HG03521 (cell line): ENCODE measurements around the gene SRSF10.
"Not testable (repeated sequence)": the region's sequence is repeated elsewhere in the genome, so short reads cannot be mapped to it uniquely, and the experiment has no call there.

Experiments used
- ATAC-seq: cut with Tn5 transposase; IDR thresholded peaks from one replicate; pipeline ENCODE4 v1.9.1; 2021; ENCODE audit warnings: mild to moderate bottlenecking, moderate library complexity; ENCODE audit not compliant: unreplicated experiment

SRSF10 gene

DNA sequence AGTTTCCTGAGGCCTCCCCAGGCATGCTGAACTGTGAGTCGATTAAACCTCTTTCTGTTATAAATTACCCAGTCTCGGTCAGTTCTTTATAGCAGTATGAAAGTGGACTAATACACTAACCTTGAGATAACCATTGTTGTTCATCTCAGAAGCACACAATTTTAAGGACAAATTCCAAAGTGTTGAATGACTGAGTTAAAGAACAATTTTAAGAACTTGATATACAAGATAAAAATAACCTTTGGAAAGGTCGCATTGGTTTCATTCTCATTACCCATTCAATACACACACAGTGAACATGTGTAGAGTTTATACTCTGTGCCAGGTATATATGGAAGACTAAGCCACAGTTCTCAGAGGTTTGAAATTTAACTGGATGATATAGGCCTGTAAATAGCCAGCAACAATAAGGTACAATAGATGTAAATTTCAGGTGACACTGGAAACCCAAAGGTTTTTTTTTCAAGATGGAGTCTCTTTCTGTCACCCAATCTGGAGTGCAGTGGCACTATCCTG lies 19.1 kb upstream of the SRSF10 start:
- ATAC-seq: no peak

DNA sequence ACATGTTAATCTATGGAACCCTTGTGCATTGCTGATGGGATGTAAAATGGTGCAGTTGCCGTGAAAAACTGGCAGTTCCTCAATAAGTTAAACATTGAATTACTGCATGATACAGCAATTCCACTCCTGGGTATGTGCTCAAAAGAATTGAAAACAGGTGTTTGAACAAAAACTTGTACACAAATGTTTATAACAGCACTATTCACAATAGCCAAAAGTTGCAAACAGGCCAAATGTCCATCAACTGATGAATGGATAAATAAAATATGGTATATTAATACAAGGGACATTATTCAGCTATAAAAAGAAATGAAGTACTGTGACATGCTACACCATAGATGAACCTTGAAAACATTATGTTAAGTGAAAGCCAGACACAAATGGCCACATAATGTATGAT lies 17.7 kb upstream of the SRSF10 start:
- no peak for ATAC-seq

DNA sequence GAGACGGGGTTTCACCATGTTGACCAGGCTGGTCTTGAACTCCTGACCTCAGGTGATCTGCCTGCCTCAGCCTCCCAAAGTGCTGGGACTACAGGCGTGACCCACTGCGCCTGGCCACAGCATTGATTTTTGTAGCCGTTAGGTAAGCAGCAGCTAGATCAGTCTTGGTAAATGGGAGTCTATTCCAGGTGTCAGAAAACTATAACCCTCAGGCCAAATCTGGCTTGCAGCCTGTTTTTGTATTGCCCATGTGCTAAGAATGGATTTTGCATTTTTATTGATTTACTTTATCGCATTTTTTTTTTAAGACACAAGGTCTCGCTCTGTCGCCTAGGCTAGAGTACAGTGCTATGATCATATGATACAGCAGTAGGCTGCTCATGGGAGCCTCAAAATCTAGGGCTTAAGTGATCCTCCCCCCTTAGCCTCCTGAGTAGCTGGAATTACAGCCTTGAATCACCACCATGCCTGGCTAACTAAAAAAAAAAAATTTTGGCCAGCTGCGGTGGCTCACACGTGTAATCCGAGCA lies 16.6 kb upstream of the SRSF10 start:
- no peak for ATAC-seq

DNA sequence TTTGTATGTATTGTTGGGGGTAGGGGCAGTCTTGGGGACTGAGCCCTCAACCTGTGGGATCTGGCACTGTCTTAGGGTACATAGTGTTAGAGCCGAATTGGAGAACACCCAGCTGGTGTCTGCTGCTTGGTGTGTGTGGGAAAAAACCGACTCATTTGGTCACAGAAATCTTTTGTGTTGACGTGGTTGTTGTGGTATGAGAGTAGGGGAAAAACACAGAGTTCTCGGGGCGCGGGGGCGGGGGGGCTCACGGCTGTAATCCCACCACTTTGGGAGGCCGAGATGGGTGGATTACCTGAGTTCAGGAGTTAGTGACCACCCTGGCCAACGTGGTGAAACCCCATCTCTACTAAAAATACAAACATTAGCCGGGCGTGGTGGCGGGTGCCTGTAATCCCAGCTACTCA lies 15.3 kb upstream of the SRSF10 start:
- ATAC-seq: no peak

DNA sequence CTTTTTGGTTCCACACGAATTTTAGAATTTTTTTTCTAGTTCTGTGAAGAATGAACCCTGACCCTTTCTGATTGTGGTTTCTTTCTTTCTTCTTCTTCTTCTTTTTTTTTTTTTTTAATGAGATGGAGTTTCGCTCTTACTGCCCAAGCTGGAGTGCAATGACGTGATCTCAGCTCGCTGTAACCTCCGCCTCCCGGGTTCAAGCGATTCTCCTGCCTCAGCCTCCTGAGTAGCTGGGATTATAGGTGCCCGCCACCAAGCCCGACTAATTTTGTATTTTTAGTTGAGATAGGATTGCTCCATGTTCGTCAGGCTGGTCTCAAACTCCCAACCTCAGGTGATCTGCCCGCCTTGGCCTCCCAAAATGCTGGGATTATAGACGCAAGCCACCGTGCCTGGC lies 11.9 kb upstream of the SRSF10 start:
- ATAC-seq: not testable (repeated sequence)

DNA sequence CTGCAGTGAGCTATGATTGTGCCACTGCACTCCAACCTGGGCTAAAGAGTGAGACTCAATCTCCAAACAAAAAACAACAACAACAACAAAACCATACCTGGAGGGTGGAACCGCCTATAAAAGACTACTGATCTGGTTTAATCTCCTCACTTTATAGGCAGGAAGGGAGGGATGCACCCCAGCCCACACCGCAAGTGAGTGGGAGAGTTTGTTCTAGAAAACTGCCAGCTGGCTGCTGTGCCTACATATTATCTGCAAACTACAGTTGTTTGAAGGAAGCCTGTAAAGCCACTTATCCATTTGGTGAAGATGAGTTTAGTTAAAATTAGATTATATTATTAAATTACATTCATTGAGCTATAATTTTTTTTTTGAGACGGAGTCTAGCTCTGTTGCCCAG lies 9.1 kb upstream of the SRSF10 start:
- no peak for ATAC-seq

DNA sequence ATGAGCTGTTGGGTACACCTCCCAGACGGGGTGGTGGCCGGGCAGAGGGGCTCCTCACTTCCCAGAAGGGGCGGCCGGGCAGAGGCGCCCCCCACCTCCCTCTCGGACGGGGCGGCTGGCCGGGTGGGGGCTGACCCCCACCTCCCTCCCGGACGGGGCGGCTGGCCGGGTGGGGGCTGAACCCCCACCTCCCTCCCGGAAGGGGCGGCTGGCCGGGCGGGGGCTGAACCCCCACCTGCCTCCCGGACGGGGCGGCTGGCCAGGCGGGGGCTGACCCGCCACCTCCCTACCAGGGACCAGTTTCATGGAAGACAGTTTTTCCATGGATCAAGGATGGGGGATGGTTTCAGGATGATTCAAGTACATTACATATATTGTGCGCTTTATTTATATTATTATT lies 6.9 kb upstream of the SRSF10 start:
- not testable (repeated sequence) for ATAC-seq

DNA sequence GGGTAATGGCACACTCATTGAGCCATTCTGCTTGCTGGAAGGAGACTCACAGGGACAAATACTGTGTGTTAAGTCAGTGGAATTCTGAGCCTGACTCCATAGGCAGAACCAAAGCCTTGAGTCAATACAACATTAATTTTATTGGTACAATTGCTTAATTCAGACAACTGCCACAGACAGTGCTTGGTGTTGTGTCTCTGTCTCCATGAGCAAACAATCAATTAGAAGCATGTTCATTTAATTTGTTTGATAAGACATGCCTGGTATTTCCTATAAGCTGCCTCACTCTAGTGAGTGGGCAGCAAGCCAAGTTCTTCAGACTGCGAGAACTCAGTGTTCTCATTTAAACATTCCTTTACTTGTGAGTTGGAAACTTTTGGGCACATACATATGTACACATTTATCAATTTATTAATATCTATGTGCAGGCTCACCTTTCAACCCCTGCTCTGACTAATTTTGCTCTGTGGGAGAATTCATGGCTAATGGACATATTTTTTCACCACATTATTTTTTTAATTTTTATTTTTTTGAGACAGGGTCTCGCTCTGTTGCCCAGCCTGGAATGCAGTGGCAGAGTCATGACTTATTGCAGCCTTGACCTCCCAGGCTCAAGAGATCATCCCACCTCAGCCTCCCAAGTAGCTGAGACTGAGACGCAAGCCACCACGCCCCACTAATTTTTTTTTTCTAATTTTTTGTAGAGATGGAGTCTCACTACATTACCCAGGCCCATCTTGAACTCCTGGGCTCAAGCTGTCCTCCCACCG lies 4.5 kb upstream of the SRSF10 start:
- ATAC-seq: no peak

- peak; percentile 18 for ATAC-seq
These were observed 572 bp upstream of the SRSF10 start for GRCh38 chr1:23980728-23981070.

- ATAC-seq: no peak
These were observed 693 bp downstream of the SRSF10 start for GRCh38 chr1:23979387-23979880.

DNA sequence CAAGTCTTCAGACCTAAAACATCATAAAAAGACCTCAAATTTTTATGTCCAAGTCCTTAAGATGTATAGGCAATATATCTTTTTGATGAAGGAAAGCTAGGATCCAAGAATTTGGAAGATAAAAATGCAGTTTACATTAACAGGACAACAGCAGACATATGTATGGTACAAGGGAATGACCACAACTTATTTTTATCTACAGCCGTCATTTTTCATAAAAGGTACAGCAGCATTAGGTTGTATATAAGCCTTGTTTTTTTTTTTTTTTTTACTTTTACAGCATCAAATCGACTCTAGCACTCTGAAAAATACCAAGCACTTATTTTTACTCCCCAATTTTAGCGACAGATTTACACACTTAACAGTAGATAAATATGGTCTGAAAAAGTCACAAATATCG lies 1.3 kb downstream of the SRSF10 start:
- no peak for ATAC-seq

- ATAC-seq: no peak
These were observed 2.3 kb downstream of the SRSF10 start for GRCh38 chr1:23977854-23978191.

DNA sequence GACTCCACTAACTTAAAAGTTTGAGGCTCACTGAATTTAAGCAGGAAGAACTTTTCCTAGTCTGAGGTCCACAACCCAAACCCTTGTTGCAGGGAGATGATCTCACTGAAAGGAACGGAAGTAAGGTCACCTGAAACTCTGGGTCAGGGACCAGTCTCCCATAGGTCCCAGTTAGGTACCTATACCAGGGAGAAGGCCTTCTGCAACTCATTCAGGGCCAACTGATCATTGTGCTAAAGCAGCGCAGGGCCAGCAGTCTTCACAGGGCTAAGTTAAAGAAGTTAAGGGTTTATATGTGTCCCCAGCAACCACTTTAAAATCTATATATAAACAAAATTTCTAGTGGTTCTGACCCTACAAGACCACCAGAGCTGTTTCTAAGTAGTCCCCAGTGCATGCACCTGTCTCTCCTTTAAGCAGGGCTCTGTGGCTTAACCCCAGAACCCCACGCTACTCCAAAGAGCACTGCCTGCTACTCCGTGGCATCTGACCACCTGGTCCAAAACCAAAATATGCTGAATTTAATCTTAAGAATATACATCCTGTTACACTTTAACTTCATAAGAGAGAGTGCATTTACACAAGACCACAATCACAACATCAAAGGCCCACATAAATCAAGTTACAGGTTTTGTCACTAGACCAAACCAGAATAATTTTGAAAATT lies 2.8 kb downstream of the SRSF10 start:
- no peak for ATAC-seq

DNA sequence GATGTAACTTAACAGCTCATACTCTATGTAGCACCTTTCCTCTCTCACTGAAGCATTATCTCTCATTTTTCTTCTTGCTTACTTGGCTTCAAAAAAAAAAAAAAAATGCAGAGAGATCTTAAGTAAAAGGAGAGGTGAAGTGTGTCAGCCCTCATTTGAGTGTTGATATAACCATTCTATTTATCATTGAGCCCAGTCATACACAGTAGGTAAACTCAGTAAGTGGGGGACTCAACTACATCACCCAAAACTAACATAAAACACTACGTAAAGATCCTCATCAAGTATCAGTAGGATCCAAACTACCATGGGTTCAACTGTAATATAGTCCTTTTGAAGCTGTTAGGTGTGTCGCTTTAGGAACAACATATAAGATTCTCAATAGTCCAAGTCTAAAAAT lies 12.3 kb downstream of the SRSF10 start:
- no peak for ATAC-seq

DNA sequence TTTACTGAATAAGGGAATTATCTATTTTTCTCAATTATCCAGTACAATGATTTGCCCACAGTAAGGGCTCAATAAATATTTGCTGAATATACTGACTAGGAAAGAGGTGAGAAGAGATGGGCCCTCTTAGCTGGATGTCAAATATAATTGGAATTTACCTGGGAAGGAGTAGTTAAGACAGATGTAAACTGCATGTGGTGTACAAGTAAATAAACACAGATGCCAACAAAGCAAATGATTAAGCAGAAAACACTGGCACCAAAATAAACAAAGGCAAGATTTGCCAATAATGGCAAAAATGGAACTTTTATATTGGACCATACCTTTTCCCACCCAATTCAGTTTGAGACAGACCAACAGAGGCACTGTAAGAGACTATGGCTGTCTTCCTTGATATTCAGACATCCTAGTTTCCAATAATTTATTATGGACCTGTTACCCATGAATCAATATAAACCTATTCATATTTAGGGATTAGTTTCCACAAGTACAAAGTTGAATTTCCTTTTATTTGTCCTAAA lies 13.1 kb downstream of the SRSF10 start:
- no peak for ATAC-seq

DNA sequence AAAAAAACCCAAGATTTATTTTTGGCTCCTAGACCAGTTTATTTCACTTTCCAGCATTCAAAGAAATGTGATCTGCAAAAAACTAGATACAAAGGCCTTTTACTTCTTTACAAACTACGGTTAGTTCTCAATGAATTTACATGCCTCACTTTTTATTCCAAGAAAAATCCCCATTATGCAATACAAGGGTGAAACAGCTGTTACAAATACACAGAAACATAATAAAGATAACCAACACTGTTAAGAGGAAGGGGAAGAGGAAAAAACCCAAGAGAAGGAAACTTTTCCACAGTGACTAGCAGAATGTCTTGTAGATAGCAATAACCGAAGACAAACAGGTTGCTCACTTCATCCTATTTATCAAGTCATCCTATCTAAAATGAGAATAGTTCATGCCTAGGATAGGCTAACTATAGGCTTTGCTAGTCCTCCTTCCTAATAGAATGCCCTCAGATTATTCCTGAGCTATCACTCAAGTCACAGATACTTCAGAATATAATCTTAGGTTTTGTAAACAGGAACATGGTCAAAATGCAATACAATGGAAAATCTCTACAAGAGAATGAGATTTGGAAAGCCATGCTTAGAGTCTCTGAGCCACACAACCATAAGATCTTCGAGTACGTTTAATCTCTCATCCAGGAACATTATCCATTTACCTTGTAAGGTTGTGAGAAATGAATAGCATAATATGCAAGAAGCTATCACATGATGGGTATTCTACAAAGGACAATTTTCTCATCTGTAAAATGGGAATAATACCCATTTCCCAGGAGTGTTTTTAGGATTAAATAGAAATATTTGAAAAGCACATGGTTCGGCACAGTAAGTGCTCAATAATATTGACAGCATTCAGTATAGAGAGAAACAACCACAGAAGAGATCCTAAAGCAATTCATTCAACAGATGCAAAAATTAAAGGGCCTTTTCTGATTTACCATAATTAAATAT lies 15.1 kb downstream of the SRSF10 start:
- ATAC-seq: no peak

DNA sequence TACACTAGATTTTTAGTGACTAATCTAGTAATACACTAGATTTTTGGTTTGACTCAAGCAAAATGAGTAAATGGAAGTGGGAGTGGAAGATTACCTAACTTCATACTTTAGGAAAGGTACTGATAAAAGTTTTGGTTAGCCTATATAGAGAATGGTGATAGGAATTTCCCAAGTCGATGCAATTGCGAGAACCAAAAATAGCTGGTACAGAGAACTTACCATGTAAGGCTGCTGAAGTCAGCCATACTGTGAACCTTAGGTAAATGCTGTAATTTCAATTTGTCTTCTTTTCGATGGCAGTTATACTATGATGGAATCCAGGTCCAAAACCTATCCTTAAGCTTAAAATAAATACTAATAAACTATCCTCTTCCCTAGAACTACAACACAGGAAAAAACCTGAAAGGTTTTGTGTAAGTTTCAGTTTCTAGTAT lies 15.9 kb downstream of the SRSF10 start:
- no peak for ATAC-seq

- ATAC-seq: no peak
These were observed 16.4 kb downstream of the SRSF10 start for GRCh38 chr1:23963617-23964234.

- no peak for ATAC-seq
These were observed 19.7 kb downstream of the SRSF10 start for GRCh38 chr1:23960291-23961020.
